ENCODE data around the gene CEACAM20. TPM values are rescaled to one million over a fixed set of nuclear protein-coding genes. Genes with fewer than 3 reads are reported as not detected.
"Not testable (repeated sequence)": the region's sequence is repeated elsewhere in the genome, so short reads cannot be mapped to it uniquely, and the experiment has no call there.

Gene CEACAM20
- total RNA-seq, 1 donor = not detected

- DNase-seq (ENCODE audit: low read depth in 2 of 3, low spot score in 2 of 3) = no peak
Observed at GRCh38 chr19:44499559-44499958, 29.9 kb downstream of the CEACAM20 start.

- DNase-seq (ENCODE audit: low read depth in 2 of 3, low spot score in 2 of 3) = no peak
Observed at GRCh38 chr19:44498988-44499387, 30.5 kb downstream of the CEACAM20 start.

- no peak for DNase-seq (ENCODE audit: low read depth in 2 of 3, low spot score in 2 of 3)
Observed at GRCh38 chr19:44496711-44497110, 32.8 kb downstream of the CEACAM20 start.

GRCh38 chr19:44476559-44477408, 52.7 kb downstream of the CEACAM20 start:
- peak in 2 of 3 donors; percentile 14 to 55 for DNase-seq (ENCODE audit: low read depth in 2 of 3, low spot score in 2 of 3)

GRCh38 chr19:44468730-44469129, 60.7 kb downstream of the CEACAM20 start:
- DNase-seq (ENCODE audit: low read depth in 2 of 3, low spot score in 2 of 3) = not testable (repeated sequence)

- not testable (repeated sequence) for DNase-seq (ENCODE audit: low read depth in 2 of 3, low spot score in 2 of 3)
Observed at GRCh38 chr19:44462600-44463286, 66.7 kb downstream of the CEACAM20 start.

Small RNAs within 50 kb of the gene (small RNA-seq; reads per million reads assigned to genes)
- not detected for gene AC243964.1

Other genes with a start within 250 kb of the CEACAM20 start
- 4.3 TPM for gene ZNF235, start 224.7 kb downstream of the CEACAM20 start, total RNA-seq
- 1.1 TPM for gene ZNF112, start 173.0 kb downstream of the CEACAM20 start, total RNA-seq
- gene ZNF285, start 128.1 kb downstream of the CEACAM20 start, total RNA-seq = 2.4 TPM
- 4.0 TPM for gene ZNF229, start 81.2 kb downstream of the CEACAM20 start, total RNA-seq
- gene ZNF180, start 29.2 kb downstream of the CEACAM20 start, total RNA-seq = 18.9 TPM
- gene IGSF23, start 83.9 kb upstream of the CEACAM20 start, total RNA-seq = not detected
- gene PVR, start 114.2 kb upstream of the CEACAM20 start, total RNA-seq = 29.9 TPM
- 1.6 TPM for gene CEACAM19, start 141.8 kb upstream of the CEACAM20 start, total RNA-seq
- gene CEACAM16, start 169.5 kb upstream of the CEACAM20 start, total RNA-seq = not detected
- gene BCL3, start 219.0 kb upstream of the CEACAM20 start, total RNA-seq = 31.0 TPM
- gene CBLC, start 248.2 kb upstream of the CEACAM20 start, total RNA-seq = 0.54 TPM

Data from hematopoietic multipotent progenitor cell (in vitro differentiated cells).